Measurements from ENCODE around the gene LCOR. TPM values are rescaled to one million over a fixed set of nuclear protein-coding genes. Genes with fewer than 3 reads are reported as not detected.

Gene LCOR
- total RNA-seq, 1 donor from 2014 or later: 40.7 TPM

DNA sequence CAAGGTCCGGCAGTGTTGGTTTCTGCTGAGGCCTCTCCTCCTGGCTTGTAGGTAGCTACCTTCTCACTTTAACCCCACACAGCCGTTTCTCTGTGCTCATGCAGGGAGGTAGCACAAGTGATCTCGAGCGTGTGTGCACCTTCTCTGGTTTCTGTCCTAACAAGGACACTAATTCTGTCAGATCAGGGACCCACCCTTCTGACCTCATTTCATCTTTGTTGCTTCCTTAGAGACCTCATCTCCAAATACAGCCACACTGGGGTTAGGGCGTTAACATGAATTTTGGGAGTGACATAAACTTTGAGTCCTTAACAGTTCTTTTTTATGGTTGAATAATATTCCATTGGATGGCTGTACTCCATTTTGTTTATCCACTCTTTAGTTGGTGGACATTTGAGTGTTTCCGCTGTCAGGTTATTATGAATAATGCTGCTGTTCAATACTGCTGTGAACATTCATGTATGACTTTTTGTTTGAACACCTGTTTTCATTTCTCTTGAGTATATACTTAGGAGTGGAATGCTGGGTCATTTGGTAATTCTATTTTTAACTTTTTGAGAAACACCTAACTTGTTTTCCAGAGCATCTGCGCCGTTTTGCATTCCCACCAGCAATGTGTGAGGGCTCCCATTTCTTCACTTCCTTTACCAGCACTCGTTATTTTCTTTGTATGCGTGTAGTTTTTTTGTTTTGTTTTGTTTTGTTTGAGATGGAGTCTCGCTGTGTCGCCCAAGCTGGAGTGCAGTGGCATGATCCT, 57.5 kb downstream of the LCOR start:
- DNase-seq (ENCODE audit: low spot score): no peak

- no peak for DNase-seq (ENCODE audit: low spot score)
These were observed 58.0 kb downstream of the LCOR start for GRCh38 chr10:96890172-96890513.

DNA sequence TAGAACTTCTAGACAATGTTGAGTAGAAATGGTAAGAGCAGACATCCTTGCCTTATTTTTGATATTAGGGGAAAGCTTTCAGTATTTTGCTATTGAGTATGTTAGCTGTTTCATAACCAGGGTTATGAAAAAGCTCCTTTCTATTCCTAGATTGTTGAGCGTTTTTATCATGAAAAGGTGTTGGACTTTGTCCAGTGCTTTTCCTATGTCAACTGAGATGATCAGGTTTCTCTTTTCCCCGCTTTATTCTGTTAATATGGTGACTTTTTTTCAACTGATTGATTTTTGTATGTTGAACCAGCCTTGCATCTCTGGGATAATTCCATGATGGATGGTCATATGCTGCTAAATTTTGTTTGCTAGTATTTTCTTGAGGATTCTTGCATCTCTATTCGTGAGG, 58.5 kb downstream of the LCOR start:
- DNase-seq (ENCODE audit: low spot score): no peak

DNA sequence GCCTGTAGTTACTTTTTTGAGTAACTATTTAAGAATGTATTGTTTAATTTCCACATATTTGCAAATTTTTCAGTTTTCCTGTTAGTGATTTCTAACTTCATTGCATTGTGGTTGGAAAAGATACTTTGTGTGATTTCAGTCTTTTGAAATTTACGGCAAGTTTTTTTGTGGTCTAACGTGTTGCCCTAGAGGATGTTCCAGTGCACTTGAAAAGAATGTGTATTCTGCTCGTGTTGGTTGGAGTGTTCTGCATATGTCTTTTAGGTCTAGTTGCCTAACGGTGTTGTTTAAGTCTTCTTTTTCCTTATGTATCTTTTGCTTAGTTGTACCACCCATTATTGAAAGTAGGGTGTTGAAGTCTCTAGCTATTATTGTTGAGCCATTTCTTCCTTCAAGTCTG, 59.7 kb downstream of the LCOR start:
- no peak for DNase-seq (ENCODE audit: low spot score)

DNA sequence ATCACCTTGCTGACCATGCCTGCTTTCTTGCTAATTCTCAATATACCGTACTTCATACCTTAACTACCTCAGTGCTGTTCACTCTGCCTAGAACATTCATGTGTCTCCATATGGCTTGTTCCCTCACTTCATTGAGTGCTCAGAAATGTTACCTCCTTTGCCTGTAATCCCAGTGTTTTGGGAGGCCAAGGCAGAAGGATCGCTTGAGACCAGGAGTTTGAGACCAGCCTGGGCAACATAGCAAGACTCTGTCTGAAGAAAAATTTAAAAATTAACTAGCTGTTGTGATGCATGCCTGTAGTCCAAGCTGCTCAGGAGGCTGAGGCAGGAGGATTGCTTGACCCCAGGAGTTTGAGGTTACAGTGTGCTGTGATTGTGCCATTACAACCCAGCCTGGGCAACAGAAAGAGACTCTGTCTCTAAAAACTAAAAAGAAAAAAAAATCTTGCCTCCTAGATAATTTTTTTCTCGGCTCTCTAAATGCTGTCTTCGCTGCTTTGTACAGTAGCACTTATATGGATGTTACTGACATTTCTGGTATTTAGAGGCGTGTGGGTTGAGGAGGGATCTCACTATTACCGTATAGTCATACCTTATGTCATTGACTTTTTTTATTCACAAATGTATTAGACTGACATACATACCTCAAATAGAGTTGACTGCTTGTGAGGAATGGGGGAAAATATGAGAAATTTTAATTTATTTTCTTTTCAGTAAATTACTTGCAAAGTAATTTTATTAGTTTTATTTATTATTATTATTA, 63.7 kb downstream of the LCOR start:
- no peak for DNase-seq (ENCODE audit: low spot score)

DNA sequence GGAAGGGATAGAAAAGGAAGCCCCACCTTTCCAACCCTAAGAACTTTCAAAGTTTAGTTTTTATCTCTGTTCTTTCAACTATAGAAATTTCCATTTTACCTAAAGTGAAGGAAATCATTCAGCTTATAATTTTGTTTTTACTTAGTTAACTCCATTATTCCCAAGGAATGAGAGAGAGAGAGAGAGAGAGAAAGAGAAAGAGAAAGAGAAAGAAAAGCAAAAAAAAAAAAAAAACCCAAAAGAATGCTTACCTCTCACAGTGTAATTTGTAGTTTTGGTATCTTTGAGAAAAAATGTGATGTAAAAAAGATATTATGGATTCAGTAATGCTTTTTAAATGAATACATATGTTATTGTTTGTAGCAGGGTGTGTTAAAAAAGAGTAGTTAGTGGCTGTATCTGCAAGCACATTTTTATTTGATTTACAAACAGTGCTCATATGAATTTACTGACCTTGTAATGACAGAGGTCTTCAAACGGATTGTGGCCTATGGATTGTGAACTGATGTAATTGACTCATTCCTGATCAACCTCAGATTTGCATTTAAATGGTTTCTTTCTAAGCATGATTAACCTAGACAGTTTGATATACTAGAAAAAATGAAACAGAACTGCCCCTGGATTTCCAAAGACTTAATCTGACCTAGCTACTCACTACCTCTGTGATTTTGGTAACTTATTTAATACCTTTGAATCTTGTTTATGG, 64.9 kb downstream of the LCOR start:
- DNase-seq (ENCODE audit: low spot score): no peak

DNA sequence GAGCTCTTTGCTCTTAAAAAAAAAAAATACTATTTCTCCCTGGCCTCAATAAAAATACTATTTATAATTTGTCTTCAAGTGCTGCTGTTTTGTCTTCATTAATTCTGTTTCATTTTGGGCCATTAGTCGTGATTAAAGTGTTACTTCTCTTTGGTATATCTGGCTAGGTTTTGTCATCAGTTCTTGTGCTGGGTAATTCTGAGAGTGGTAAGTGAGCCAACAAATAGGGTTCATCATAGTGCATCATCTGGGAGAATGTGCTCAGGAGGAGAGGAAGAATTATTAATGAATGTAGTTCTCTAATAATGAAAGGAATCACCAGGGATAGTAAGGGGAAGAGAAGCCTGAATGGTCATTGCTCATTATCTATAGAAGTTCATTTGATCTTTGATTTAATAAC, 70.0 kb downstream of the LCOR start:
- DNase-seq (ENCODE audit: low spot score): no peak

GRCh38 chr10:96902731-96903358, 70.7 kb downstream of the LCOR start:
- no peak for DNase-seq (ENCODE audit: low spot score)

DNA sequence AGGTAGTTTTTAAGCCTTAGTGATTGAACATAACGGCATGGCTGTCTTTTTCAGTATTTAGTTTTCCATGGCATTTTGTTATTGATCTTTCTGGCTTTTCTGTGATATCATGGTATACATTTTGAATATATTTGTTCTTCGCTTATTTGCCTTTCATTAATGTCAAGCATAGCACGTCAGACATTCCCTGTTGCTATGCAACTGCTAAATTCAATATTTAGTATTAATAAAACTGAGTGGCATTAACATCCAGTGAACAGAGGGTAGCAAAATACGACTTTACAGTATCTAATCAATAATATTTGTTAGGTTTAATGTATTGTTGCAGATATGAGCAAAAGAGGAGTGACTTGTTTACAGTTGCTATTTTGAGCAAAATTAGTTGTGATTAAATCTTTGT, 72.5 kb downstream of the LCOR start:
- no peak for DNase-seq (ENCODE audit: low spot score)

GRCh38 chr10:96906864-96907263, 74.8 kb downstream of the LCOR start:
- no peak for DNase-seq (ENCODE audit: low spot score)

DNA sequence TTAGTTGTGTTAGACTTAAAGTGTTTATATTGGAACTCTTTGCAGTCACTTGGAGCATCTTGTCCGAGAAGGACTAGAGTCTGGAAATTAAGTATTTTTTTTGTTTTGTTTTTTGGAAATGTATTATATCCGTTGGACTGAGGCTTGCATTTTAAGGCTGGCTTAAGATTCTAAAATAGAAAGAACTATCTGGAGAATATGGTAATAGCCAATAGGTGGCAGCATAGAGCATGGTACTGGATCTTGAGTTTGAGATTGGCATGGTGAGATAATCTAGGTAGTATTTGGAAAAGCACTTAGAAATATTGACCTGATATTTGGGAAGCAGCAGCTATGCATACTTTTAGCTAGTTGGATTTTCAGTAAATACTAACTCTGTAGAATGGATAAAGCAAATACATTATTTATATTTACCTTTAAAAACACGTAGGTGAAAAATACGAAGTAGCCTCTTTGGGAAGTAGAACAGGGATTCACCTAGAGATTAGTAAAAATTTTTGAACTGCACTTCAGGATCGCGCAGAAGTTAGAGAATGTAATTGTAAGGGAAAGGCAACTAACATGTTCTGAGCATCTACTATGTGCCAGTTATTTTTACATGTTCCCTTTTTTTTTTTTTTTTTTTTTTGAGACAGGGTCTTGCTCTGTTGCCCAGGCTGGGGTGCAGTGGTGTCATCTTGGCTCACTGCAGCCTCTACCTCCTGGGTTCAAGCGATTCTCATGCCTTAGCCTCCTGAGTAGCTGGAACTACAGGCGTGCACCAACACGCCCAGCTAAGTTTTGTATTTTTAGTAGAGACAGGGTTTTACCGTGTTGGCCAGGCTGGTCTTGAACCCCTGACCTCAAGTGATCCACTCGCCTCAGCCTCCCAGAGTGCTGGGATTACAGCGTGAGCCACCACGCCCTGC, 78.6 kb downstream of the LCOR start:
- DNase-seq (ENCODE audit: low spot score): no peak

GRCh38 chr10:96912405-96912804, 80.3 kb downstream of the LCOR start:
- no peak for DNase-seq (ENCODE audit: low spot score)

DNA sequence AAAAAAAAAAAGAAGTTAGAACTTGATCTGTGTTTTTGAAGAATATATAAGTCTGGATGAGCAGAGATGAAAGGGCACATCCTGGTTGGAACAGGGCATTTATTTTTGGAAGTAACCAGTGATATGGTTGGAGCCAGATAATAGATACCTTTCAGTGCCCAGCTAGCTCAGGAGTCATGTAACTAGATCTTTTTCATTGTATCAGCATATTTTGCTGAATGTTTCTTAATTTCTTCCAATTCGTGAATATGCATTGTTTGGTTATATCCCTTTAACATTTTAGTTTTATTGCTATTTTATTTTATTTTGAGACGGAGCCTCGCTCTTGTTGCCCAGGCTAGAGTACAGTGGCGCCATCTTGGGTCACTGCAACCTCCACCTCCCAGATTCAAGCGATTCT, 81.8 kb downstream of the LCOR start:
- no peak for DNase-seq (ENCODE audit: low spot score)

- no peak for DNase-seq (ENCODE audit: low spot score)
These were observed 85.5 kb downstream of the LCOR start for GRCh38 chr10:96917628-96918027.

DNA sequence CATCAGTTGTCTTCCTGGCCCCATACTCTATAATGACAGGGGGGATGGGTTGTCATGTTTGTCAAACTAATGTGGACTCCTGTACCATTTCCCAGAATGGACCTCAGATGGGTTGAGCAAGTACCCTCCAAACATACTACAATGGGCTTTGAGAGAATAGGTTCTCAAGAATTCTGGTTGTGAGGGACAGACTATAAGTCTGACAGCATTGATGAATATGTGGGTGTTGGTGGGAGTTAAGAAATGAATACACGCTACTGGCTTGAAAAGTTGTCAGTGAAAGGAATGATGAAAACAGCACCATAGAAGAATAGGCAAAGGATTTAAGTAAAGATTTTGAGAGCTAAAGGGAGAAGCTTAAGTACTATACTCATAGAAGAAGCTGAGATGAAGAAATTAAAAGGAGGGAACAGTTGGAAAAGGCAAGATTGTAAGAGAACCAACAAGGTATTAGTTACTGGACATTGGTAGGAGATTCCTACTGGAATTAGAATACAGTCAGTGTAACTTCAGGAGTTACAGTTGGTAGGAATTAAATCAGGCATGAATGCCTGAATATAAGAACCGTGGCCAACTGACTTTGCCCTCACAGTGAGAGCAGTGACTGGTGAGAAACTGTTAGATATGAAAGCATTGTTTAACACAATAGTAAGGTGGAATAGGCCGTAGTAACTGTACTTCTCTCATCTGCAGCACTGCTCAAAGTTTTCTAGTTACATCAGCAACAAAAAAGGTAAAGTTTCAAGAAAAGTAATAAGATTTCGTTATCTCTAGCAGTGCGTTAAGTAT, 86.3 kb downstream of the LCOR start:
- DNase-seq (ENCODE audit: low spot score): no peak

DNA sequence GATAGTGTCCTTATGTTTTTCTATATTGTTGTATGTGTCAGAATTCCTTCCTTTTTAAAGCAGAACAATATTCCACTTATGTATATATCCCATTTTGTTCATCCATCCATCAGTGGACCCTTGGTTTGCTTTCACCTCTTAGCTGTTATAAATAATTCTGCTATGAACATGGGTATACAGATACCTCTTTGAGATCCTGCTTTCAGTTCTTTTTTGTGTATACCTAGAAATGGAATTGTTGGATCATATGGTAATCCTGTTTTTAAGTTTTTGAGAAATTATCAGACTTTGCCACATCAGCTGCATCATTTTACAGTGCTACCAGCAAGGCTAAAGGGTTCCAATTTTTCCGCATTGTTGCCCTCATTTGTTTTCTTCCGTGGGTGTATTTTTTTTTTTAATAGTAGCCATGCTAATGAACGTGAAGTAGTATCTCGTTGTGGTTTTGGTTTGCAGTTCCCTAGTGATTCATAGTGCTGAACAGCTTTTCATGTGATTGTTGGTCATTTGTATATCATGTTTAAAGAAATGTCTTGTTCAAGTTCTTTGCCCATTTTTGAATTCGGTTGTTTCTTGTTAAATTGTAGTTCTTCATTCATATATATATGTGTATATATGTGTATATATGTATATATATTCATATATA, 87.8 kb downstream of the LCOR start:
- DNase-seq (ENCODE audit: low spot score): no peak

DNA sequence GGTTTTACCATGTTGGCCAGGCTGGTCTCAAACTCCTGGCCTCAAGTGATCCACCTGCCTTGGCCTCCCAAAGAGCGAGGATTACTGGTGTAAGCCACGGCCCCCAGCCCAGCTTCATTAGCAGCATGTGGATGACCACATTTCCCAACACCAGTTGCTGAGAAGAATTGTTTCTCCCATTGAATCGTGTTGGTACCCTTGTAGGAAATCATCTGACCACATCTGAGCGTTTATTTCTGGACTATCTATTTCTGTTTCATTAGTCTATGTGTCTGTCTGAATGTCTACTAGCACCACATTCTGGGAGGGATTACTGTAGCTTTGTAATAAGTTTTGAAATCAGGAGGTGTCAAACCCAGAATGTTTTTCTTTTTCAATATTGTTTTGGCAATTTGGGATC, 89.6 kb downstream of the LCOR start:
- DNase-seq (ENCODE audit: low spot score): no peak

DNA sequence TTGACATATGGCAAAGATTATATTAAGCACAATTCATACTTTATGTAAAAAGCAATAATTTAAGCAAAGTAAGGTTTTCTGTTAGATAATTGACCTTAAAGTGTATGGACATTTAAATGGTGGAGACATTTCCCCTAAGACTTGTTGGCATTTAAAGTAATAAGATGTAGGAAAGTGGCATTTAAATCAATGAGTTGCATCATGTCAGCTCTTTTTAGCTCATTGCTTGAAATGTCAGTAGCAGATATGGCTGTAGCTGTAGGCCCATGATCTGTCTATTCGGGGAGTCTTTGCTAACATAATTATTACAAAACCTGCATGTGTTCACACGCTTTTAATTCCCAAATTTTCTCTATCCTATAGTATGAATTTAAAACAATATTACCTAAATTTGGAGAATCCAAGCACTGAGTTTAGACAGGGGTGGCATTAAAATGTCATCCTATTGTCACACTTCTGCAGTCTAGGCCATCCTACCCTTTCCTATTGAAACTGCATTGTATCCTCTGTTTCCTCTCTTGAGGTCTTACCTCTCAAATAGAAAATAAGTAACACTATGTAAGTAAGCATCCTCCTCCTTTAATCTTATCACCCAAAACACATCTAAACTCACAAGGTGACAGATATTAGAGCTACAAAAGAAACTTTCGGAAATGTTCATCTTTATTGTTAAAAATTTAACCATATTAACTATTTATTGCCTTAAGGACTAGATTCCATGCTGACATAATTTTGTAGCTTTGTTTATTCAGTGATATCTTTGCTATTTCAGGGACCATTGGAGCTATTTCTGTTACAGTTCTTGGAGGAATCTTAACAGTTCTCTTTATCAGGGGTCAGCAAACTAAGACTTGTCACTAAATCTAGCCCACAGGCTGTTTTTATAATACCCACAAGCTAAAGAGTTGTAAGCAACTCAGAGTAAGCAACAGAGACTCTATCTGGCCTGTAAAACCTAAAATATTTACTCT, 91.2 kb downstream of the LCOR start:
- DNase-seq (ENCODE audit: low spot score): no peak
